GM21390 (cell line): ENCODE measurements around the gene SCLY.

Source experiments
- ATAC-seq: cut with Tn5 transposase; IDR thresholded peaks from one replicate; pipeline ENCODE4 v1.9.1; 2021; ENCODE audit not compliant: unreplicated experiment

SCLY gene

DNA sequence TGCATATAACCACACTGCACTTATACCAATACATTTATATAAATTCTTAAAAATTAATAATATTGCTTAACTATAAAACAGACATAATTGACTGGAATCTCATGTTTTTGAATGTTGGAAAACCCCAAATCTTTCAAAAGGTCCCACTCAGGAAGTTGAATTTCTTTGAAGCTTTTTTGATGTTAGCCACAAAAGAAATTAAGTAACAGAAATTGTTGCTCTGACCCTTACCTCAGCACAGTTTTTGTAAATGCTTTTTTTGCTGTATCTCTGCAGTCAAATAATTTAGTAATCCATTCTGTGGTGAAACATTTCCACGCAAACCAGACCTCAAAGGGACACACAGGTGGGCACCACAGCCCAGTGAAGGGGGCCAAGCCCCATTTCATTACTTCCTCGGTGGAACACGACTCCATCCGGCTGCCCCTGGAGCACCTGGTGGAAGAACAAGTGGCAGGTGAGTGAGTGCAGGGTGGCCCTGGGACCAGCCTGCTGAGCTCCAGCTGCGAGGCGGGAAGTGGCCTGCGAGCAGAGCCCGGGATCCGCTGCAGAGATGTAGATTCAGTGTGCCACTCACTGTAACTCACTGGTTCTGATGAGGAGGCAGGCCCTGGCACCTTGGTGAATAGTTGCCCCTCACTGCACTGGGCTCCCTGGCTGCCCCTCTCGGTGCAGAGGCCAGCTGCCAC is 8.4 kb downstream of the SCLY start:
- ATAC-seq, result no peak

DNA sequence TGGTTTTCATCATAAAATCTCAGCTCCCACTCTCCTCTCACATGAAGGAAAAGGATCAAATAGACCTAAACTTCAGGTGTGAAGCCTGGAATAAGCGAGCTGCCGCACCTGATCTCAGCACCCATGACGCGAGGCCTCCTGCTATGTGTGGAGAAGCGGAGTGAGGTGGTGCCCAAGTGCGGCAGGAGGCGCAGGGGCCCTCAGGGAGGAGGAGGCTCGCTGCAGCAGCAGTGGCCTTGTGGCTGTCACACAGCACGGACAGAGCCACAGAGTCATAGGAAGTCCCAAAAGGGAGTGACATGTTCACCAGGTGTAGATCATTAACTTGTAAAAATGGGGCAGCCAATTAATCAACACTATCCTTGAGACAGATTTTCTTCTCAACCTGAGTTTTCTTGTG is 9.1 kb downstream of the SCLY start:
- no peak for ATAC-seq

DNA sequence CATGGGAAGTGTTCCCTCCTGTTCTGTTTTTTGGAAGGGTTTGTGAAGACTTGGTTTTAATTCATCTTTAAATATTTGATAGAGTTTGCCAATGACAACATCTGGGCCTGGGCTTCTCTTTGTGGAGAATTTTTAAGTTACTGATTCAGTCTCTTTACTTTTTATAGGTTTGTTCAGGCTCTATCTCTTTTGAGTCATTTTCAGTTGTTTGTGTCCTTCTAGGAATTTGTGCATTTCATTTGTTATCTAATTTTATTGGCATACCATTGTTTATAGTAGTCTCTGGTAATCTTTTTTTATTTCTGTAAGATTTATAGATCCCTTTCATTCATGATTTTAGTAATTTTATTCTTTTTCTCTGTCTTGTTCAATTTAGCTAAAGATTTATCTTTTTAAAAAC is 14.6 kb downstream of the SCLY start:
- no peak for ATAC-seq

DNA sequence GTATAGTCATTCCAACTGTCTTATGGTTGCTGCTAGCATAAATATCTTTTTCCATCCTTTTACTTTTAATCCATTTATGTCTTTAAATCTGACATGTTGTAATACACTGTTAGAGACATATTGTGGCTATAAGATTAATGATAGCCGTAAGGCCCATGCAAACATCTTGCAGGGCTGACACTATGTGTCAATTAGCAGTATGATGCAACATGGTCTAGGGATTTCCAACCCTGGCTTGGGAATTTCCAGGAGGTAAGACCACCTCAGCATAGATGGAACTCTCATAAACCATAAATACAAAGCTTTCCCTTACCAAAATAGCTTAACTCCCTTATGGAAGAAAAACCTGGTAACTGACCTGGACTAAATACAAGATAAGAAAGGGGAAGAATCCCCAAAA is 16.5 kb downstream of the SCLY start:
- ATAC-seq, result no peak

DNA sequence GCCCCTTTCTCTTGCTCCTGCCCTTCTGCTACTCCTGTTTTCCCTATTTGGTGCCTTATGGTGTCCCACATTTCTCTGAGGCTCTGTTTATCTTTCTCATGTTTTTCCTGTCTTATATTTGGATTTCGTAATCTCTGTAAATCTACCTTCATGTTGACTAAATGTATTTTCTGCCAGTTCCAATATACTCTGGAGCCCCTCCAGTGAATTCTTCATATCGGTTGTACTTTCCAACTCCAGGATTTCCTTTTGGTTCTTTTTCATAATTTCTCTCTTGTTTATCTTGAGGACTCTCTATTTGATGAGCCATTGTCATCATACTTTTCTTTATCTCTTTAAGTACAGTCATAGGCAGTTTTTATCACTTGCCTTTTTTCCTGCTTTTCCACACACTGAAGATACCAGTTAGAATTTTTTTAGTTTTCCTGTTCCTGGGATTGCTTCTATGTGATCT is 19.1 kb downstream of the SCLY start:
- no peak for ATAC-seq

DNA sequence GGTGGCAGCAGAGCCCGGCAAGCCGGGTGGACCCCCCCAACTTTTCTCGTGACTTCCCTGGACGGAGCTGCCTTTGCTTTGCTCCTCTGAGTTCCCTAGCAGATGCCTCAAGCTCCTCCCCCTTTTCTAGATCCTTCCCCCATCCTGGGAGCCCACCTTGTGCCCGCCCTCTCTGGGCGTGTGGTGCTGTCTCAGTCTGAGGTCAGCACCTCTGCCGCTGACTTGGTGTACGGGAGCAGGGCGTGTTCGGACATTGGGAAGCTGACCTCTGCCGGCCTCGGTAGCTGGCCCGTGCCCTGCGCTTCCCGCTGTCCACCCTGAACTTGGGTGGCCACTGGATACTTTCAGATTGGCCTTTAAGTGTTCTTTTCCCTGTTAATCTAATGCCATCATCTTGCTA is 19.7 kb downstream of the SCLY start:
- no peak for ATAC-seq

DNA sequence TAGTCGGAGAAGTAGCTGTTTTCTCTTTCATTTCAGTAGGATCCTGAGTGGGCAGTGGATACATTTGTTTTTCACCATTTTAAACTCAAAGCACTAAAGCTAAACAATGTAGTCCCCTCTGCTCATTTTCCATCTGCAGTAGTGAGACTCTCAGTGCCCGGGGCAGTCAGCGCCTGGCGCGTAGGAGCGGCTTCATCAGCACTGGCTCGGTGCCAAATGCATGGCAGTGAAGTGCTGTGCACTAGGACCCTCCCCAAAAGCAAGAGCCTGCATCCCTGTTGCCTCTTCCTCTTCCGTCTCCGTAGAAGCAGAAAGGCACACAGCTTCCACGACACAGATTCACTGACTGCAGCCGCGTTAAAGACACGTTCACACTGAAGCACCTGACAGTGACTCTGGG is 20.3 kb downstream of the SCLY start:
- no peak for ATAC-seq

DNA sequence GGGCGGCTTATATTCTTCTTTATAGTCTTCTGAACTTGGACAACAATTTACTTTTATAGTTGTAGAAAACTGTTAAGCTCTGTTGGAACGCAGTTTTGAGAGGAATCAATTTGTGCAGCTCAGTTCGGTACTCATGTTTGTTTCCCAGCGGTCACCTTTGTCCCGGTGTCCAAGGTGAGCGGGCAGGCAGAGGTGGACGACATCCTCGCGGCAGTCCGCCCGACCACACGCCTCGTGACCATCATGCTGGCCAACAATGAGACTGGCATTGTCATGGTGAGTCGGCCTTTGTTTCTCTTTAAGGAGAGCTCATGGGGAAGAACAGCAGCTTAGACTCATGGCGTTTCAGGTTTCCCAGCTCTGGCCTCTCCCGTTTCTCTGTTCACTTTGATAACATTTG is 20.8 kb downstream of the SCLY start:
- ATAC-seq, result no peak

DNA sequence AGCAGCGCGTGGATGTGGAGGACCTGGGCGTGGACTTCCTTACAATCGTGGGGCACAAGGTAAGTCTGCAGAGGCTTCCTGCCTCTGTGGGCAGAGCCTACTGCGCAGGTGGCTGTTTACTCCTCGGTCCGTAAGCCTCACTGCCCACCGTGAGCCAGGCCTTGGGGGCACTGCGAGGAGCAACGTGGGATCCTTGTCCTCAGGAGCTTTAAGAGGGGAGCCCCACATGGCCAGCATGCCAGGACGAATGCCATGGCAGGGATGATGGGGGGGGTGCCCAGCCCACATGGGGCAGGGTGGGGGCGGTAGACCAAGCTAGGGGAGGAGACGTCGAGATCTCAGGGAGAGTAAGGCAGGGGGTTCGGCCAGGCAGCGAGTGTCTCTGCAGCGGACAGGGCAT is 21.4 kb downstream of the SCLY start:
- ATAC-seq, result no peak

DNA sequence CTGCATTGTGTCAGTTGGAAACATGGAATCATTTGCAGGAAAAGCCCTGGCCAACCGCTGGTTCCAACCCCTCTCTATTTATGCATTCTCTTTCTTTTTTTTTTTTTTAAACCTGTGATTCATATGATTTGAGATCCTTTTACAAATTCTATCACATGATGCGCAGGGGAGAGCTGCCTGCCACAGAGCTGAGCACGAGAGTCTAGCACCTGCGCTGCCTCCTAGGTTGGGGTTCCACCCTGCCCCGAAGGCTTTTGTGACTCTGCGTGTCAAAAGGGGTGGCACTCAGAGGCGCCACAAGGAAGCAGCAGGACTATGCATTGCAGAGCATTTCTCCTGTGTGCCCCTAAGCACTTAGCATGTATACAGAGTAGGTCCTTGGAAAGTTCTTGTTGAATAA is 22.0 kb downstream of the SCLY start:
- ATAC-seq, result no peak

DNA sequence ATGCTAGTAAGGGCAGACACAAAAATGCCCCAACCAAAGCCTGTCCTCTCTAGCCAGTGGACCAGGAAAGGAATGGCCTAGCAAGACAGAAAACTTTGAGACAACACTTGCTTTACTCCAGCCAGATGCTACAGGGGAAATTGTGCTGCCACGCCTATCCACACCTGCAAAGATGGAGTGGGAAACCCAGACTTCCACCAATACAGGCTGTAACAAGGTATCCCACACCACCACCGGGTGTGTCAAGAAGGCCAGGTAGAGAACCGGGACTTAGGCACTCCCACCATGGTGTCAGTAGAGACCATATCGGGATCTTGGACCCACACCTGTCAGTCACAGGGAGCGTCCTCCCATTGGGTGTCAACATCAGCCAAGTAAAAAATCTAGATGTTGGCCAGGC is 23.1 kb downstream of the SCLY start:
- no peak for ATAC-seq

DNA sequence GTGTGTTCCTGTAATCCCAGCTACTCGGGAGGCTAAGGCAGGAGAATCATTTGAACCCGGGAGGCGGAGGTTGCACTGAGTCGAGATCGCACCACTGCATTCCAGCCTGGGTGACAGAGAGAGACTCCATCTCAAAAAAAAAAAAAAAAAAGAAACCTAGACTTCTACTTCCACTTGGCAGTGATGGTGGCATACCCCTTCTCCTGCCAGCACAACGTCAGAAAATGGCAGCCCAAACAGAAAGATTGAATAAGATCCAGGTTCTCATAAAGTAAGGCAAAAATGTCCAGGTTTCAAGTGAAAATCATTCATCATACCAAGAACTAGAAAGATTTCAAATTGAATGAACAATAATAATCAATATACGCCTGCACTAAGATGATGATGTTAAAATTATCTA is 24.0 kb downstream of the SCLY start:
- no peak for ATAC-seq

DNA sequence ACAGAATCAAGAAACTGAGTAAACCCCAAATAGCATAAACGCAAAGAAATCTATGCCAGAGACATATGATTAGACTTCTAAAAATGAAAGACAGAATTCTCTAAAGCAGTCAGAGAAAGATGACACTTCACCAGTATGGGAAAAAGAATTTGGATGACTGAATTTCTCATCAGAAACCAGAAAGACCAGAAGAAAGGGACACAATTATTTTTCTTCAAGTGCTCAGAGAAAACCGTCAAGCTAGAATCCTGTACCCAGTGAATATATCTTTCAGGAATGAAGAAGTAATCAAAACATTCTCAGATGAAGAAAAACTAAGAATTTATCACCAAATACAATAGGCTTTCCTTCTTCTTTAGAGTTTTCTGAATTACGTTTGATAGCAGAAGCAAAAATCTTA is 25.1 kb downstream of the SCLY start:
- ATAC-seq, result no peak

DNA sequence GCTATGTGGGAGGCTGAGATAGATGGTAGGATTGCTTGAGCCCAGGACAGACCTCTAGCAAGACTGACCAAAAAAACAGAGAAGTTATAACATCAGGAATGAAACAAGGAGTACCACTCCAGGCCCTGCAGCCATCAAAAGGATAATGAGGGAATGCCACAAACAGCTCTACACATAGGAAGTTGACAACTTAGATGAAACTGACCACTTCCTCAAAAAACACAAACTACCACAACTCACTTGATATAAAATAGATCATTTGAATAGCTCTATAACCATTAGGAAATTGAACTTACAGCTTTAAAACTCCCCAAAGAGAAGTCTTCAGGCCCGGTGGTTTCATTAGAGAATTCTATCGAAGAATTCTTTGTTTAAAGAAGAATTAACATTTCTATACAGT is 26.4 kb downstream of the SCLY start:
- ATAC-seq, result no peak

DNA sequence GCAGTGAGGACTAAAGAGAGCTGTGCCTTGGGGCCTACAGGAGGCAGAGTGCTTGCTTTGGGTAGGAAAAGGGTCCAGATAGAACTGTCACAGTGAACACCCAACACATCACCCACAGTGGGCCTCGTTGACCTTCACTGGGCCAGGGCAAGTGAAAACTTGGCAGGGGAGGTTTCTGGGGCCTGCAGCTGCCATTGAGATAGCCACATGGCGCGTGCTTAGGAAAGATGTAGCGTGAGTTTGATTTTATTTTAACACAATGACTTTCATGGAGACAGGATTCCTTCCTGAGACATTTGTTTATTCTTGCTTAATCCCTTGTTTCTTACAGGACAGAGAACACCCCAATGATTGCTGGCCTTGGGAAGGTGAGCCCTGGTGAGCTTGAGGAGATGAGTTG is 30.1 kb downstream of the SCLY start:
- ATAC-seq, result no peak

DNA sequence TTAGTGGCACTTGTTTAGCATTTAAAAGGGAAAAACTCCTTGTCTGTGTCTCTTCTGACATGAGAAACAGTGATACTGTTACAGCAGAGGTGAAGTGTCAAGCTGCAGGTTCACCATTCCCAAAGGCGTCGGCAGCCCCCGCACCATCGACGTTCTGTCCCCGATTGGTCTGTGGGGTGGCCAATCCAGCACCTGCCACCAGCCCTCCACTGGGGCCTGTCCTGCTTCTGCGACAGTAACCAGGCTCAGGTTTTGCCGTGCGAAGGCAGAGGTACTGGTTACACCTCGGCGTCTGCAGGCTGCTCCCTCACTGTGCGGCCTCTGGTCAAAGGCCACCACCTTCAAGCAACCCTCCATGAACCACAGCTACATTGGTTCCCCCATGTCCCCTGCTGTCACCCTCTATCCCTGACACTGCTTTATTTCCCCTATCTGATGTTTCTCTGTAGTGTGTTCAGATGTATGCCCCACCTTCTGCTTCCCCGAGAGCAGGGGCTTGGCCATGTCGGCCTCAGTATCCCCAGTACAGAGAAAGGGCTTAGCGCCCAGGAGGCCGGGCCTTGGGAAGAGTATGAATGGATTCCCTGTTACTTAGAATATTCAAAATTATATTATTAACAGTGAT is 30.7 kb downstream of the SCLY start:
- no peak for ATAC-seq

DNA sequence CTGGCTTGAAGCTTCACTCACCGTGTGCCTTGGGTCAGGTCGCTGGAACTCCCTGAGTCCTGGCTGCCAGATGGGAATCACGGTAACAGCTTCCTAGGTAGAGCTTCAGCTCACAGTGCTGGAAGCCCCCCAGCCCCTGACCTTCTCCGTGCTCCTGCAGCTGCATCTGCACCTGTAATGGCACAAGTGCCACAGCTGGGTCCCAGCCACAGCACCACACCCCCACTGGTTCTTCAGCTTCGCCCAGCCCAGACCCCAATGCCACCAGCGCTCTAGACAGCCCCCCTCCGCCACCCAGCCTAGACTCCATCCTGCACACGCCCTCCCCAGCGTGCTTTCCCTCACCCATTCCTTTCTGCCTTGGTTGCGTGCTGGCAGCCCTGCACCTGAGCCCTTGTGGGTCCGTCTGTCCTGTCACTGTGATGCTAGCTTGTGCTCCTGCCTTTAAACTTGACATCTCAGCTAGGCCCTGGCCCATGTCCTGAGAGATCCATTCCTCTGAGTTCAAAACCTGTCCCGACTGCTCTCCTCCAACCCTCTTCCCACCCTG is 31.8 kb downstream of the SCLY start:
- ATAC-seq, result no peak

DNA sequence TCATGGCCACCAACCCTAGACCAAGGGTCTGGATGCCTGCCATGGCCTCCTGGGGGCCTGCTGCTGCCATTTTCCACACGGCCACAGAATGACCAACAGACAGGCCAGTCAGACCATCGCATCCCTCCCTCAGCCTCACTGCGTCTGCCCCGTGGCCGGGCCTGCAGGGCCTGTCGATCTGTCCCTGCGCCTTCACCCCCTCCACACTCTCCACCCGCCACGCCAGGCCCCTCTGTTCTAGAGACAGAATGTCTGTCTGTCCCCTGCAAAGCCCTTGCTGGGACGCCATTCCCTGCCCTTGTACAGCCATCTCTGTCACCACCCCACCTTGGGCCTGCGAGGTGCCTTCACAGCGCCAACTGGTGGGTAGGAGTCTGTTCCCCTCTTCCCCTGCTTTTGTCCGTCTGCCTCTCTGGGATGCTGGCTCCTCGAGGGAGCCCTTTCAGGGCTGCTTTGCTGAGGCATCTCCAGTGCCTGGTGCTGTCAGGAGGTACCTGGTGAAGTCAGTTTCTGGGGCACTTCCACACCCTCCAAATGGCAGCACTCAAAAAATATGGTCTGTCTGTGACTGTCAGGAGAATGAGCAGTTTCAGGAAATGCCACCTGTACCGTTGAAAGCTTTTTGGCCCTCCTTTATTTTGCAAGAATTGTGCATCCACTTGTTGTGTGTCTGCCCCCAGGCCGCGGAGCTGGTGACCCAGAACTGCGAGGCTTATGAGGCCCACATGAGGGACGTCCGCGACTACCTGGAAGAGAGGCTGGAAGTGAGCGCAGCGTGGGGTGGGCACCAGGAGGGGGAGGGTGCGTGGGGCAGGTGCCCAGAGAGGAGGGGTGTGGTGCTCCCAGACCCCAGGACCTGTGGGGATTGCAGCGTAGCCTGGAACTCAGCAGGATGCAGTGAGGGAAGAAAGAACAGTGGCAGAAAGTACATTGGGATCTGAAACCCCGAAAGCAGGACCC is 32.7 kb downstream of the SCLY start:
- no peak for ATAC-seq

DNA sequence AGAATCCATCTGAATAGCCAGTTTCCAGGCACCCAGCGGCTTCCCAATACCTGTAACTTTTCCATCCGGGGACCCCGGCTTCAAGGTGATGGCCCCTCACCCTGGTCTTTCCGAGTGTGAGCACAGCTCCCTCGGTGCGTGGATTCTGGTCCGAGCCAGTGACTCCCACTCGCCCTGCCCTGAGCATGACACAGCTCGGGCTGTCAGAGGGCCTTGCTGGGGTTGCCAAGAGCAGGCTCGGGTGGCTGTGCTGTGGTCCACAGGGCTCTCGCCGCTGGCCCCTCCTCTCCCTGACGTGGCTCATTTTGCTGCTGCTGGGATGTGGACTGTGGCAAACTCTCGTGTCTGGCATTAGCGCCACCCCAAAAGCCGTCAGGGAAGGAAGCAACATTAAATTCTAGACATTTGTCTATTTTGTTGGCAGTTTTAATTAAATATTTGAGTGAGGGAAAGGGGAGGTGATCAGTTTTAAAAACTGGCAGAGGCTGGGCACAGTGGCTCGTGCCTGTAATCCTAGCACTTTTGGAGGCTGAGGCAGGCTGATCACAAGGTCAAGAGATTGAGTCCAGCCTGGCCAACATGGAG is 33.7 kb downstream of the SCLY start:
- no peak for ATAC-seq

DNA sequence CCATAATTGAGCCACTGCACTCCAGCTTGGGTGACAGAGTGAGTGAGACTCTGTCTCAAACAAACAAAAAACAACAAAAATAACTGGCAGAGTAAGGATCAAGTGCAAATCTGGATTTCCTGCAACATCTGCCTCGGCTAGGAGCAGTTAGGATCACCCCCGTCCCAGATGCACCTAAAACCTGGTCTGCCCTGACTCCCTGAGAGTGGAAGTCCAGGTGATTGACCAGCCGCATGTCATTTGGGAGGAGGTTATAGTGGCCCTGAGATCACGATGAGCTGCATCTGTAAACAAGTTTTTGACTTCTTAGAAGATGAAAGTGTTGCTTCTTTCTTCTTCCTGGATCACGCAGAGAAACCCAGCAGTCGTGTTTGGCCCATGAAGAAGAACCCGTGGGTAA is 34.3 kb downstream of the SCLY start:
- ATAC-seq, result no peak

DNA sequence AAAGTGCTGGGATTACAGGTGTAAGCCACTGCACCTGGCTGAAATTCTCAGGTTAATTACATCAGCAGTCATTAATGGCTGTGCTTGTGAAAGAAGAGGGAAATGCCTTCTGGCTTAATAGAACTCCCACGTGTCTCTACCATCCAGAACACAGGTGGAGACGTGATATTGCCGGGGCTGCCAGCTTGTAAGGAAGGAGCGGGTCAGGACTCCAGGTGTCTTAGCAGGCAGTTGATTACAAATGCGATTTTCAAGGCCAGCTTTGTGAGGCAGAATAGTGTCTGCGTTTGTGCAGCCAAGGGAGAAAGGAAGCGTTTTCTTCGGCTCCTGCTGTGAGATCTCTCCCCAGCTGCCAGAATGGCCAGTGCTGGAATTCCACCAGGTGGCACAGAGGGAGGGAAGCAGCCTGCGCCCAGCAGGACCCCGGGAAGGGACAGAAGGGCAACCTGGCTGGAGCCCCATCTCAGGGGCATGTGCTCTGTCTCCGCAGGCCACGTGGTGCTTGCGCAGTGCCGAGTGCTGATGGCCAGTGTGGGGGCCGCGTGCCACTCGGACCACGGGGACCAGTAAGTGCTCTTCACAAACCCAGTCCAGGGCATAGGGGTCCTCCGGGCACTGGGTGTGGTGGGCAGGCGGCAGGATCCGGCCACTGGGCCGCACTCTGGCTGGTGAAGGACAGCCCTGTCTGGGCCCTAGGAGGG is 35.7 kb downstream of the SCLY start:
- no peak for ATAC-seq
